ENCODE data around the gene GPR18.

Gene GPR18

GRCh38 chr13:99255271-99255670 is 2.9 kb downstream of the GPR18 start:
- no CpG with 5 or more reads among the region's 10 CpGs for WGBS (ENCODE audit: extremely low coverage, insufficient coverage, insufficient read length)
- Histone ChIP-seq H2BK120ac (ENCODE audit: insufficient read depth, low read length, poor library complexity) (no peak overlapping the region), H4K12ac (ENCODE audit: low read depth, low read length) (no peak overlapping the region), H2AFZ (ENCODE audit: insufficient read depth, low read length, poor library complexity) (no peak overlapping the region), H3K79me1 (ENCODE audit: low read length) (no peaks in the 10 kb centered on the region), H3K4me2 (ENCODE audit: low read length) (no peak overlapping the region), H4K8ac (ENCODE audit: low read depth, low read length) (no peak overlapping the region), H3K27me3 (ENCODE audit: insufficient read depth, low read length) (no peaks in the 10 kb centered on the region), H3K4me3 (ENCODE audit: low read depth, low read length) (no peak overlapping the region), H4K91ac (ENCODE audit: low read depth, low read length) (no peak overlapping the region), H3K4ac (ENCODE audit: low read depth, low read length) (no peak overlapping the region), H3K4me1 (ENCODE audit: control insufficient read depth in 1 of 2, insufficient read depth in 2 of 2, low read length in 2 of 2) (no peaks in the 10 kb centered on the region), H3K79me2 (ENCODE audit: control insufficient read depth, insufficient read depth, low read length, poor library complexity) (no peaks in the 10 kb centered on the region), H3K23ac (ENCODE audit: low read length) (no peak overlapping the region), H3K14ac (ENCODE audit: low read length) (no peak overlapping the region), H3K36me3 (ENCODE audit: control insufficient read depth in 1 of 2, insufficient read depth in 2 of 2, low read length in 2 of 2) (peaks cover 6 to 10% of the 10 kb centered on the region in 2 experiments), H2BK12ac (ENCODE audit: low read length) (no peak overlapping the region), H3K18ac (ENCODE audit: low read length) (no peak overlapping the region), H2BK5ac (ENCODE audit: low read depth, low read length, poor library complexity) (no peak overlapping the region), H3K27ac (ENCODE audit: low read depth, low read length) (no peak overlapping the region), H3K9ac (ENCODE audit: low read length) (no peak overlapping the region), H3K9me3 (ENCODE audit: insufficient read depth, low read depth, low read length) (no peaks in the 10 kb centered on the region), H2AK5ac (ENCODE audit: low read length) (no peak overlapping the region)
- DNase-seq, result no peak

GRCh38 chr13:99254830-99255229 is 3.3 kb downstream of the GPR18 start:
- Histone ChIP-seq H2AFZ (ENCODE audit: insufficient read depth, low read length, poor library complexity) (no peak overlapping the region), H3K79me1 (ENCODE audit: low read length) (no peaks in the 10 kb centered on the region), H2BK5ac (ENCODE audit: low read depth, low read length, poor library complexity) (no peak overlapping the region), H3K4me2 (ENCODE audit: low read length) (no peak overlapping the region), H3K27ac (ENCODE audit: low read depth, low read length) (no peak overlapping the region), H4K8ac (ENCODE audit: low read depth, low read length) (no peak overlapping the region), H2BK120ac (ENCODE audit: insufficient read depth, low read length, poor library complexity) (no peak overlapping the region), H3K79me2 (ENCODE audit: control insufficient read depth, insufficient read depth, low read length, poor library complexity) (no peaks in the 10 kb centered on the region), H3K23ac (ENCODE audit: low read length) (no peak overlapping the region), H3K4me1 (ENCODE audit: control insufficient read depth in 1 of 2, insufficient read depth in 2 of 2, low read length in 2 of 2) (no peaks in the 10 kb centered on the region), H4K12ac (ENCODE audit: low read depth, low read length) (no peak overlapping the region), H3K14ac (ENCODE audit: low read length) (no peak overlapping the region), H3K36me3 (ENCODE audit: control insufficient read depth in 1 of 2, insufficient read depth in 2 of 2, low read length in 2 of 2) (peaks cover 4 to 8% of the 10 kb centered on the region in 2 experiments), H3K18ac (ENCODE audit: low read length) (no peak overlapping the region), H3K4ac (ENCODE audit: low read depth, low read length) (no peak overlapping the region), H3K27me3 (ENCODE audit: insufficient read depth, low read length) (no peaks in the 10 kb centered on the region), H2AK5ac (ENCODE audit: low read length) (no peak overlapping the region), H3K9ac (ENCODE audit: low read length) (no peak overlapping the region), H3K4me3 (ENCODE audit: low read depth, low read length) (no peak overlapping the region), H3K9me3 (ENCODE audit: insufficient read depth, low read depth, low read length) (no peaks in the 10 kb centered on the region), H4K91ac (ENCODE audit: low read depth, low read length) (no peak overlapping the region), H2BK12ac (ENCODE audit: low read length) (no peak overlapping the region)
- no CpG with 5 or more reads among the region's 14 CpGs for WGBS (ENCODE audit: extremely low coverage, insufficient coverage, insufficient read length)
- no peak for DNase-seq

- DNase-seq, result no peak
- Histone ChIP-seq H3K4me1 (ENCODE audit: control insufficient read depth in 1 of 2, insufficient read depth in 2 of 2, low read length in 2 of 2) (no peaks in the 10 kb centered on the region), H4K8ac (ENCODE audit: low read depth, low read length) (no peak overlapping the region), H2BK120ac (ENCODE audit: insufficient read depth, low read length, poor library complexity) (no peak overlapping the region), H3K4me2 (ENCODE audit: low read length) (no peak overlapping the region), H2BK5ac (ENCODE audit: low read depth, low read length, poor library complexity) (no peak overlapping the region), H3K36me3 (ENCODE audit: control insufficient read depth in 1 of 2, insufficient read depth in 2 of 2, low read length in 2 of 2) (peaks cover 6 to 8% of the 10 kb centered on the region in 2 experiments), H4K91ac (ENCODE audit: low read depth, low read length) (no peak overlapping the region), H3K9ac (ENCODE audit: low read length) (no peak overlapping the region), H2AFZ (ENCODE audit: insufficient read depth, low read length, poor library complexity) (no peak overlapping the region), H3K9me3 (ENCODE audit: insufficient read depth, low read depth, low read length) (no peaks in the 10 kb centered on the region), H4K12ac (ENCODE audit: low read depth, low read length) (no peak overlapping the region), H2AK5ac (ENCODE audit: low read length) (no peak overlapping the region), H2BK12ac (ENCODE audit: low read length) (no peak overlapping the region), H3K4me3 (ENCODE audit: low read depth, low read length) (no peak overlapping the region), H3K18ac (ENCODE audit: low read length) (no peak overlapping the region), H3K27ac (ENCODE audit: low read depth, low read length) (no peak overlapping the region), H3K4ac (ENCODE audit: low read depth, low read length) (no peak overlapping the region), H3K79me2 (ENCODE audit: control insufficient read depth, insufficient read depth, low read length, poor library complexity) (no peaks in the 10 kb centered on the region), H3K14ac (ENCODE audit: low read length) (no peak overlapping the region), H3K79me1 (ENCODE audit: low read length) (no peaks in the 10 kb centered on the region), H3K27me3 (ENCODE audit: insufficient read depth, low read length) (no peaks in the 10 kb centered on the region), H3K23ac (ENCODE audit: low read length) (no peak overlapping the region)
- WGBS (ENCODE audit: extremely low coverage, insufficient coverage, insufficient read length), result no CpG with 5 or more reads among the region's 4 CpGs
These were observed 6.3 kb downstream of the GPR18 start for GRCh38 chr13:99251921-99252320.

GRCh38 chr13:99250982-99251825 is 7.0 kb downstream of the GPR18 start:
- no peak overlapping the region for H3K18ac ChIP-seq (ENCODE audit: low read length)
- no peak overlapping the region for H2BK12ac ChIP-seq (ENCODE audit: low read length)
- H3K9ac ChIP-seq (ENCODE audit: low read length), result no peak overlapping the region
- no peaks in the 10 kb centered on the region for H3K4me1 ChIP-seq (ENCODE audit: control insufficient read depth in 1 of 2, insufficient read depth in 2 of 2, low read length in 2 of 2)
- H4K12ac ChIP-seq (ENCODE audit: low read depth, low read length), result no peak overlapping the region
- no peak overlapping the region for H2AK5ac ChIP-seq (ENCODE audit: low read length)
- no peak overlapping the region for H2BK5ac ChIP-seq (ENCODE audit: low read depth, low read length, poor library complexity)
- no peak overlapping the region for H3K4me3 ChIP-seq (ENCODE audit: low read depth, low read length)
- no peak overlapping the region for H3K4me2 ChIP-seq (ENCODE audit: low read length)
- WGBS (ENCODE audit: extremely low coverage, insufficient coverage, insufficient read length), result no CpG with 5 or more reads among the region's 5 CpGs
- no peak overlapping the region for H4K8ac ChIP-seq (ENCODE audit: low read depth, low read length)
- H3K27ac ChIP-seq (ENCODE audit: low read depth, low read length), result no peak overlapping the region
- peak in 1 of 2 donors; percentile 54 for DNase-seq
- no peak overlapping the region for H3K14ac ChIP-seq (ENCODE audit: low read length)
- H3K36me3 ChIP-seq (ENCODE audit: control insufficient read depth in 1 of 2, insufficient read depth in 2 of 2, low read length in 2 of 2), result peaks cover 6 to 8% of the 10 kb centered on the region in 2 experiments
- no peak overlapping the region for H3K4ac ChIP-seq (ENCODE audit: low read depth, low read length)
- no peak overlapping the region for H4K91ac ChIP-seq (ENCODE audit: low read depth, low read length)
- no peaks in the 10 kb centered on the region for H3K27me3 ChIP-seq (ENCODE audit: insufficient read depth, low read length)
- H2AFZ ChIP-seq (ENCODE audit: insufficient read depth, low read length, poor library complexity), result no peak overlapping the region
- no peak overlapping the region for H2BK120ac ChIP-seq (ENCODE audit: insufficient read depth, low read length, poor library complexity)
- H3K79me1 ChIP-seq (ENCODE audit: low read length), result no peaks in the 10 kb centered on the region
- H3K23ac ChIP-seq (ENCODE audit: low read length), result no peak overlapping the region
- H3K79me2 ChIP-seq (ENCODE audit: control insufficient read depth, insufficient read depth, low read length, poor library complexity), result no peaks in the 10 kb centered on the region
- no peaks in the 10 kb centered on the region for H3K9me3 ChIP-seq (ENCODE audit: insufficient read depth, low read depth, low read length)
